H1 (cell line): ENCODE results near the gene FERMT2. TPM values are rescaled to one million over a fixed set of nuclear protein-coding genes. Genes with fewer than 3 reads are reported as not detected.

Experiments used
- CEBPB ChIP-seq: IDR thresholded peaks from 2 replicates; pipeline ENCODE4 v1.6.1; 2012; ENCODE audit warnings: low read depth, low read length
- EGR1 ChIP-seq: IDR thresholded peaks from 2 replicates; pipeline ENCODE4 v1.6.1; 2011; ENCODE audit warnings: low read depth, low read length, borderline replicate concordance
- EP300 ChIP-seq, 2 experiments: IDR thresholded peaks; 1 replicate in 1 of 2; 2 replicates in 1 of 2; pipeline ENCODE4 v1.6.1; 2011 to 2012; ENCODE audit warnings: low read depth in 2 of 2, low read length in 2 of 2, mild to moderate bottlenecking in 2 of 2, borderline replicate concordance in 1 of 2, inconsistent platforms in 1 of 2, moderate library complexity in 1 of 2
- GABPA ChIP-seq: IDR thresholded peaks from 2 replicates; pipeline ENCODE4 v1.6.1; 2011; ENCODE audit warnings: mild to moderate bottlenecking, low read length, moderate library complexity, borderline replicate concordance; ENCODE audit not compliant: insufficient read depth
- KDM1A ChIP-seq: fragments of 200-600, 300-600 bp; sonication (generic); IDR thresholded peaks from 2 replicates; pipeline ENCODE4 v1.7.1; 2016; ENCODE audit warnings: mild to moderate bottlenecking, low read length, borderline replicate concordance
- polyA plus RNA-seq, 7 experiments: library from polyadenylated mRNA; depleted of rRNA in 3 of 7; stranded (reverse) in 5 of 7; unstranded in 2 of 7; fragments of >200 nt in 5 of 7; fragments of 200-250 nt in 2 of 7; gene quantifications; 1 replicate in 5 of 7; 2 replicates in 1 of 7; 4 replicates in 1 of 7; pipeline versions ENCODE4 v1.2.1 to v1.2.3, GENCODE V29; 2011 to 2013; ENCODE audit warnings: missing spikeins in 2 of 7, mixed read lengths in 2 of 7
- total RNA-seq: library from RNA; stranded (reverse); fragmentation: NEBNext Ultra II Directional; extraction: Animal tissue kit (Norgen Biotek cat#: 25700); gene quantifications from 2 replicates; pipeline ENCODE4 v1.2.1, GENCODE V29; 2021

FERMT2 gene
- total and polyA plus RNA-seq, 2 of the 8 experiments (the other 6 are each of a cell fraction or from before 2014, with no cell fraction given), result 53.3 to 142 TPM

GRCh38 chr14:52918486-52918885 lies 32.4 kb downstream of the FERMT2 start (continued):
- TF ChIP-seq CEBPB, result no peak
- no peak for TF ChIP-seq EP300 (IDR thresholded peaks at IDR 0.05; ENCODE audit: borderline replicate concordance in 1 of 2, low read depth in 2 of 2, low read length in 2 of 2)
- TF ChIP-seq KDM1A, result no peak
- no peak for TF ChIP-seq EGR1
- no peak for TF ChIP-seq GABPA
